Hepatocyte (in vitro differentiated cells): ENCODE results near the gene PRSS21. TPM values are rescaled to one million over a fixed set of nuclear protein-coding genes. Genes with fewer than 3 reads are reported as not detected.

Experiments used
- DNase-seq: peaks from one replicate; pipeline ENCODE4 v3.0.0-alpha.2; 2016; ENCODE audit warnings: low spot score
- H2AFZ ChIP-seq: fragments of 200-600 bp; sonication (generic); 2 replicates; pipeline ENCODE4 v1.6.0; 2016; ENCODE audit warnings: antibody characterized with exemption, mild to moderate bottlenecking
- H3K27ac ChIP-seq: fragments of 200-600 bp; sonication (generic); 2 replicates; pipeline ENCODE4 v1.5.1; 2016; ENCODE audit warnings: mild to moderate bottlenecking
- H3K27me3 ChIP-seq: fragments of 200-600 bp; sonication (generic); 2 replicates; pipeline ENCODE4 v1.6.1; 2016
- H3K36me3 ChIP-seq: fragments of 200-600 bp; sonication (generic); replicated peaks from 2 replicates; pipeline ENCODE4 v1.5.1; 2016; ENCODE audit warnings: low read depth; ENCODE audit not compliant: insufficient read depth
- H3K4me1 ChIP-seq: fragments of 200-600 bp; sonication (generic); 2 replicates; pipeline ENCODE4 v1.5.1; 2016; ENCODE audit warnings: mild to moderate bottlenecking, moderate library complexity; ENCODE audit not compliant: insufficient read depth
- H3K4me2 ChIP-seq: fragments of 200-600 bp; sonication (generic); 2 replicates; pipeline ENCODE4 v1.6.0; 2016
- H3K4me3 ChIP-seq: fragments of 200-600 bp; sonication (generic); 2 replicates; pipeline ENCODE4 v1.5.1; 2016; ENCODE audit warnings: mild to moderate bottlenecking
- H3K79me2 ChIP-seq: fragments of 200-600 bp; sonication (generic); 2 replicates; pipeline ENCODE4 v1.6.0; 2017; ENCODE audit warnings: mild to moderate bottlenecking
- H3K9me2 ChIP-seq: fragments of 200-600 bp; sonication (generic); replicated peaks from 2 replicates; pipeline ENCODE4 v1.6.0; 2017; ENCODE audit warnings: mild to moderate bottlenecking; ENCODE audit not compliant: insufficient read depth
- H3K9me3 ChIP-seq: fragments of 200-600 bp; sonication (generic); 2 replicates; pipeline ENCODE4 v1.5.1; 2016; ENCODE audit warnings: low read depth, mild to moderate bottlenecking
- H4K20me1 ChIP-seq: fragments of 200-600 bp; sonication (generic); 2 replicates; pipeline ENCODE4 v1.6.0; 2016; ENCODE audit warnings: mild to moderate bottlenecking; ENCODE audit not compliant: insufficient read depth, poor library complexity, severe bottlenecking
- EZH2 ChIP-seq: fragments of 200-600 bp; sonication (generic); IDR thresholded peaks from 2 replicates; pipeline ENCODE4 v1.6.1; 2016; ENCODE audit warnings: antibody characterized with exemption, mild to moderate bottlenecking, borderline replicate concordance
- EZH2phosphoT487 ChIP-seq: fragments of 200-600 bp; sonication (generic); IDR thresholded peaks from one replicate; pipeline ENCODE4 v1.6.1; 2018; ENCODE audit warnings: antibody characterized with exemption, mild to moderate bottlenecking, low read depth, moderate library complexity; ENCODE audit not compliant: unreplicated experiment, severe bottlenecking
- WGBS: methylation state at CpG from one replicate; pipeline ENCODE4 v1.1.6; 2016; ENCODE audit warnings: low lambda C conversion rate; ENCODE audit errors: missing lambda C conversion rate; 5-methylcytosine and 5-hydroxymethylcytosine counted together
- polyA plus RNA-seq: library from polyadenylated mRNA; unstranded; fragments of >200 nt; fragmentation: Nextera tagmentation; extraction: Ambion mirVana; gene quantifications from 2 replicates; pipeline ENCODE4 v1.2.1, GENCODE V29; 2016
- total RNA-seq: library from RNA; depleted of rRNA; stranded (reverse); fragments of >200 nt; gene quantifications from 2 replicates; pipeline ENCODE4 v1.2.3, GENCODE V29; 2014
- TF ChIP-seq, protein P1 (sequence below): fragments of 200-600 bp; sonication (generic); IDR thresholded peaks from 2 replicates; pipeline ENCODE4 v1.5.1; 2016; ENCODE audit warnings: antibody characterized with exemption, mild to moderate bottlenecking; ENCODE audit not compliant: poor library complexity

PRSS21 gene
- total and polyA plus RNA-seq, 2 experiments from 2014 or later: not detected

DNA sequence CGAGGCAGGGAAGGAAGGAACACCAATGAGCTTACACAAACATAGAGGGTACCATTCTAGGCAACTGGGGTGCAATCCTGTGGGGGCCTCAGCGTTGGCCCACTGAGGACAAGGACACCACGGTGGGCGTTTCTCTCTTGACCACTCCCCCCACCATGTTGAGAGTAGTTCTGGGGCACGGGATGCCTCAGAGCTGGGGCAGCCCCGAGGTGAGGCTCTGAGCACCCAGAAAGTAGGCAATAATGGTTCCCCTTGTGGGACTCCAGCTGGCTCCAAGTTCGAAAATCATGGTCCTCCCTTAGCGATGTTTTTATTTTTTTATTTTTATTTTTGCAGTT lies 5.1 kb downstream of the PRSS21 start:
- Histone ChIP-seq H3K9me2 (no peaks in the 10 kb centered on the region), H3K27ac (no peak overlapping the region), H3K4me1 (no peaks in the 10 kb centered on the region), H3K4me2 (no peak overlapping the region), H3K36me3 (no peaks in the 10 kb centered on the region), H2AFZ (no peak overlapping the region), H3K79me2 (no peaks in the 10 kb centered on the region), H3K4me3 (no peak overlapping the region), H3K9me3 (no peaks in the 10 kb centered on the region), H4K20me1 (no peaks in the 10 kb centered on the region), H3K27me3 (no peaks in the 10 kb centered on the region)
- TF ChIP-seq, protein P1, sequence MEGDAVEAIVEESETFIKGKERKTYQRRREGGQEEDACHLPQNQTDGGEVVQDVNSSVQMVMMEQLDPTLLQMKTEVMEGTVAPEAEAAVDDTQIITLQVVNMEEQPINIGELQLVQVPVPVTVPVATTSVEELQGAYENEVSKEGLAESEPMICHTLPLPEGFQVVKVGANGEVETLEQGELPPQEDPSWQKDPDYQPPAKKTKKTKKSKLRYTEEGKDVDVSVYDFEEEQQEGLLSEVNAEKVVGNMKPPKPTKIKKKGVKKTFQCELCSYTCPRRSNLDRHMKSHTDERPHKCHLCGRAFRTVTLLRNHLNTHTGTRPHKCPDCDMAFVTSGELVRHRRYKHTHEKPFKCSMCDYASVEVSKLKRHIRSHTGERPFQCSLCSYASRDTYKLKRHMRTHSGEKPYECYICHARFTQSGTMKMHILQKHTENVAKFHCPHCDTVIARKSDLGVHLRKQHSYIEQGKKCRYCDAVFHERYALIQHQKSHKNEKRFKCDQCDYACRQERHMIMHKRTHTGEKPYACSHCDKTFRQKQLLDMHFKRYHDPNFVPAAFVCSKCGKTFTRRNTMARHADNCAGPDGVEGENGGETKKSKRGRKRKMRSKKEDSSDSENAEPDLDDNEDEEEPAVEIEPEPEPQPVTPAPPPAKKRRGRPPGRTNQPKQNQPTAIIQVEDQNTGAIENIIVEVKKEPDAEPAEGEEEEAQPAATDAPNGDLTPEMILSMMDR: no peak
- TF ChIP-seq EZH2phosphoT487 (no peak), EZH2 (no peak)
- 81% methylated on average over 8 of the region's 8 CpGs for WGBS
- DNase-seq: no peak

DNA sequence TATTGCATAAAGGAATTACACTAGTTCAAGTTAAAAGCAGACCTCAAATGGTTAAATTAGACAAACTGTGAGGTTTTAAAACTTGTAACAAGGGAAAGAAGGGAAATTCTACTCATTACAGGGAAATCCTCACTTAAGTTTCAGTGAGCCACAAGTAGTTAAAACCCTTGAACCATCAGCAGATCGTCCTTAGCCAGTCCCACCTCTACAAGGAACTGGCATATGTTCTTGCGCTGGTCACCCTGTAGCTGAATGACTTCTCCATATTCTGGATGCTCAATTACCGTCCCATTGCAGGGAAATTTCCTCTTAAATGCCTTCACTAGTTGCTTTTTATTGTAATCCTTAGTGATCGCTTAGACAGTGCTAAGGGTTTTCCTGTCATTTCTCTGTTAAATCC lies 5.5 kb downstream of the PRSS21 start:
- Histone ChIP-seq H4K20me1 (no peaks in the 10 kb centered on the region), H3K27me3 (no peaks in the 10 kb centered on the region), H3K9me3 (no peaks in the 10 kb centered on the region), H3K9me2 (no peaks in the 10 kb centered on the region), H3K4me3 (no peak overlapping the region), H3K4me1 (no peaks in the 10 kb centered on the region), H3K4me2 (no peak overlapping the region), H3K79me2 (no peaks in the 10 kb centered on the region), H2AFZ (no peak overlapping the region), H3K36me3 (no peaks in the 10 kb centered on the region), H3K27ac (no peak overlapping the region)
- 69% methylated on average over 4 of the region's 4 CpGs for WGBS
- DNase-seq: no peak
- TF ChIP-seq EZH2 (no peak), EZH2phosphoT487 (no peak)
- TF ChIP-seq, protein P1: no peak

DNA sequence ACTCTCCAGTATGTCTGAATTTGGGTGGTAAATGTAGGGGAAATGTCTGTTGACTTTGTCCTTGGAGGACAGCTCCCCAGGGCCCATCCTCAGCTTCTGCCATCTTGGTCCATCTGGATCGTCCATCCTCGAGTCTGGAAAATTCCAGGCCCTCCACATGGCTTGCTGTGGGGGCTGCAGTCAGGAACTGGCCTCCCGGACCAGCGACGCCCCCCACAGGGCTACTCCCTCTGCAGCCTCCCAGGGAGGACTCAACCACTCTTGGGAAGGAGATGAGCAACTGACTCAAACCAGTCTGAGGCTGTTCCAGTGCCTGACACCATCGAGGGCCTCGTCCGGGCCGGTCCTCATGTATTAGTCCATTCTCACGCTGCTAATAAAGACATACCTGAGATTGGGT lies 7.6 kb downstream of the PRSS21 start:
- no peaks in the 10 kb centered on the region for H3K9me3 ChIP-seq
- WGBS: 91% methylated on average over 10 of the region's 10 CpGs
- H3K9me2 ChIP-seq: no peaks in the 10 kb centered on the region
- H3K27ac ChIP-seq: no peak overlapping the region
- no peaks in the 10 kb centered on the region for H3K27me3 ChIP-seq
- H3K4me1 ChIP-seq: peaks cover under 1% of the 10 kb centered on the region
- H3K4me3 ChIP-seq: no peak overlapping the region
- TF ChIP-seq EZH2phosphoT487 (no peak), EZH2 (no peak)
- TF ChIP-seq, protein P1: no peak
- H2AFZ ChIP-seq: no peak overlapping the region
- no peaks in the 10 kb centered on the region for H4K20me1 ChIP-seq
- no peak for DNase-seq
- H3K79me2 ChIP-seq: no peaks in the 10 kb centered on the region
- H3K36me3 ChIP-seq: no peaks in the 10 kb centered on the region
- H3K4me2 ChIP-seq: no peak overlapping the region

DNA sequence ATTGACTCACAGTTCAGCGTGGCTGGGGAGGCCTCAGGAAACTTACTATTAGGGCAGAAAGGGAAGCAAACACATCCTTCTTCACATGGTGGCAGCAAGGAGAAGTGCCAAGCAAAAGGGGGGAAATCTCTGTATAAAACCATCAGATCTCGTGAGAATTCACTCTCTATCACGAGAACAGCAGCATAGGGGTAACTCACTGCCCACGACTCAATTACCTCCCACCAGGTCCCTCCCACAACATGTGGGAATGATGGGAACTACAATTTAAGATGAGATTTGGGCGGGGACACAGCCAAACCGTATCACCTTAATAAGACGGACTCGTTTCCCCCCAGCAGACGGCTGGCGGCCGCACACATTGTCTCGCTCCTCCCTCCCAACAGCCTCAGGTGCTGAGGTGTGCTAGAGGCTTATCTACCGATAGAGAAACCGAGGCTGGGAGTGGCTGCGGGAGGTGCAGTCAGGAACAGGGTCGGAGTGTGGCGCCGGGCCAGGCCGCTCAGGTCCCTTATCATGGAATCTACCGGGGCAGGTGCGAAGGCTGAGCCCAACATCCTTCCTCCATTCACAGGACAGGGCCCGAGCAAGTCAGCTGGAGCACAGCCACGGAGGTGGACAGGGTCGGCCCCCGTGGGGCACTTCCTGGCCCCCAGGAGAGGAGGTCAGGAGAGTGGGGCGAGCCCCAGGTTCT lies 8.2 kb downstream of the PRSS21 start:
- Histone ChIP-seq H3K4me2 (no peak overlapping the region), H3K79me2 (no peaks in the 10 kb centered on the region), H3K9me3 (no peaks in the 10 kb centered on the region), H2AFZ (no peak overlapping the region), H3K27me3 (no peaks in the 10 kb centered on the region), H4K20me1 (no peaks in the 10 kb centered on the region), H3K9me2 (no peaks in the 10 kb centered on the region), H3K4me3 (no peak overlapping the region), H3K27ac (no peak overlapping the region), H3K4me1 (peaks cover 6% of the 10 kb centered on the region), H3K36me3 (no peaks in the 10 kb centered on the region)
- TF ChIP-seq, protein P1: no peak
- no peak for TF ChIP-seq EZH2
- TF ChIP-seq EZH2phosphoT487: no peak
- 90% methylated on average over 26 of the region's 26 CpGs for WGBS
- DNase-seq: no peak
